ENCODE data around the gene THNSL1.
A peak's percentile ranks its signal among the peaks of the same experiment; 100 is the strongest.
"Not testable (repeated sequence)": the region's sequence is repeated elsewhere in the genome, so short reads cannot be mapped to it uniquely, and the experiment has no call there.

THNSL1 gene

GRCh38 chr10:24995072-24995471, 21.3 kb upstream of the THNSL1 start:
- DNase-seq (ENCODE audit: low spot score) = no peak

GRCh38 chr10:24998044-24998443, 18.4 kb upstream of the THNSL1 start:
- DNase-seq (ENCODE audit: low spot score) = no peak

- not testable (repeated sequence) for DNase-seq (ENCODE audit: low spot score)
Measured at GRCh38 chr10:25011591-25011990, 4.8 kb upstream of the THNSL1 start.

GRCh38 chr10:25014579-25014978, 1.8 kb upstream of the THNSL1 start:
- no peak for DNase-seq (ENCODE audit: low spot score)

GRCh38 chr10:25015828-25016375, 510 bp upstream of the THNSL1 start, which contains the start of gene ENKUR:
Gene ENKUR, minus strand, starts transcription at chr10:25016158. Its CDS starts 222 bp downstream, at chr10:25015936.
- peak; percentile 83 for DNase-seq (ENCODE audit: low spot score)

GRCh38 chr10:25017154-25017590, 760 bp downstream of the THNSL1 start:
- peak; percentile 36 for DNase-seq (ENCODE audit: low spot score)

GRCh38 chr10:25017661-25018060, 1.2 kb downstream of the THNSL1 start:
- DNase-seq (ENCODE audit: low spot score) = no peak

- DNase-seq (ENCODE audit: low spot score) = no peak
Measured at GRCh38 chr10:25018703-25019102, 2.3 kb downstream of the THNSL1 start.

GRCh38 chr10:25023278-25023677, 6.9 kb downstream of the THNSL1 start:
- DNase-seq (ENCODE audit: low spot score) = no peak

- DNase-seq (ENCODE audit: low spot score) = no peak
Measured at GRCh38 chr10:25024528-25024927, 8.1 kb downstream of the THNSL1 start.

GRCh38 chr10:25026463-25026862, 10.1 kb downstream of the THNSL1 start:
- DNase-seq (ENCODE audit: low spot score) = no peak

- DNase-seq (ENCODE audit: low spot score) = no peak
Measured at GRCh38 chr10:25028711-25029110, 12.3 kb downstream of the THNSL1 start.

GRCh38 chr10:25029519-25029918, 13.1 kb downstream of the THNSL1 start:
- no peak for DNase-seq (ENCODE audit: low spot score)

- DNase-seq (ENCODE audit: low spot score) = no peak
Measured at GRCh38 chr10:25036381-25036780, 20.0 kb downstream of the THNSL1 start.

- DNase-seq (ENCODE audit: low spot score) = no peak
Measured at GRCh38 chr10:25038325-25038724, 21.9 kb downstream of the THNSL1 start.

- no peak for DNase-seq (ENCODE audit: low spot score)
Measured at GRCh38 chr10:25039531-25039930, 23.1 kb downstream of the THNSL1 start.

GRCh38 chr10:25046641-25047040, 30.2 kb downstream of the THNSL1 start:
- DNase-seq (ENCODE audit: low spot score) = no peak

- DNase-seq (ENCODE audit: low spot score) = no peak
Measured at GRCh38 chr10:25047088-25047487, 30.7 kb downstream of the THNSL1 start.

GRCh38 chr10:25047591-25048301, 31.3 kb downstream of the THNSL1 start:
- no peak for DNase-seq (ENCODE audit: low spot score)

GRCh38 chr10:25048450-25048849, 32.0 kb downstream of the THNSL1 start:
- DNase-seq (ENCODE audit: low spot score) = no peak

GRCh38 chr10:25049966-25050365, 33.6 kb downstream of the THNSL1 start:
- DNase-seq (ENCODE audit: low spot score) = no peak

GRCh38 chr10:25050402-25050801, 34.0 kb downstream of the THNSL1 start:
- no peak for DNase-seq (ENCODE audit: low spot score)

- DNase-seq (ENCODE audit: low spot score) = no peak
Measured at GRCh38 chr10:25052012-25052411, 35.6 kb downstream of the THNSL1 start.

- DNase-seq (ENCODE audit: low spot score) = no peak
Measured at GRCh38 chr10:25056726-25057125, 40.3 kb downstream of the THNSL1 start.

Data from D341Med (cell line).